ENCODE measurements around the gene RAB4A.

Gene RAB4A

DNA sequence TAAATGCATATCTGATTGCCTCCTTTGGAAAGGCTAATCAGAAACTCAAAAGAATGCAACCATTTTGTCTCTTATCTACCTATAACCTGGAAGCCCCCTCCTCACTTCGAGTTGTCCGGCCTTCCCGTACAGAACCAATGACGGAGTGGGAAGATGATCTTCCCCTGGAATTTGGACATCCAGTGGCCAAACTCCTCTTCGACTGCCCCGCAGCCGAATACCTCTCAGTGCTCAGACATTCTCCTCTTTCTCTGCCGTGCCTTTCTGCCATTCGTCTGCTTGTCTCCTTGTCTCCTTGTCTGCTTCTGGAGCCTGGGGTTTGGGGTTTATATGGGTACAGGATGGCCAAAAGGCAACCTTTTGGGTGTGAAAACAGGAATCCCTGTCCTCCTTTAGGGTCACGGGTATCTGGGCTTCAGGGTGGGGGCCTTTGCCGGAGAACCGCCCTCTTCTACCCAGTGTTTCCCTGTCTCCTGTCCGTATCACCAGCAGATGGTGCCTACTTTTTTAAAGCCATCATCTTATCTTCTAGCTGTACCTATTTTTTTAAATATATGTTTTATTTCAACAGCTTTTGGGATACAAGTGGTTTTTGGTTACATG lies 35.9 kb upstream of the RAB4A start:
- Histone ChIP-seq H3K27ac (no peak overlapping the region), H3K4me2 (ENCODE audit: low read length) (no peak overlapping the region), H3K9me3 (ENCODE audit: control insufficient read depth, low read length) (no peaks in the 10 kb centered on the region), H3K79me2 (no peaks in the 10 kb centered on the region), H3K36me3 (ENCODE audit: control insufficient read depth, insufficient read depth, low read length) (no peaks in the 10 kb centered on the region), H3K27me3 (ENCODE audit: control insufficient read depth, insufficient read depth, low read length) (no peaks in the 10 kb centered on the region), H3K4me1 (peaks cover 2% of the 10 kb centered on the region), H2AFZ (no peak overlapping the region), H3K4me3 (ENCODE audit: low read depth, low read length) (no peak overlapping the region), H3K9ac (no peak overlapping the region)
- TF ChIP-seq CTCF (IDR thresholded peaks at IDR 0.05), result no peak

DNA sequence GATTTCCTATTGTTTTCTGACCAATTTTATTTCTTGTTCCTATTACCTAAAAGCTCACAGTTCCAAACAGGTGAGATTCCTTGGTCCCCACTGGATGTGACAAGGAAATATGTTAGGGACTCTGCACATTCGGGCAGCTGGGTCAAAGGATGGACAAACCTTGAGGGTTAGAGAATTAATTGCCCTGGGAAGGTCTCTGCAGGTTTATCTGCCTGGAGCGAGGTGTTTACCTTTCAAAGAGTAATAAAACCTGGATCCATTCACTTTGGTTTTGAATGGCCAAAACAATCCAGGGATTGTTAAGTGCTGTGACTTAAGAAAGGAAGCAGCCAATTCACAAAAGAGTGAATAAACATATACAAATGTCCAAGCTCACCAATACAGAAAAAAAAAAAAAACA lies 33.6 kb upstream of the RAB4A start:
- Histone ChIP-seq H3K9ac (no peak overlapping the region), H3K36me3 (ENCODE audit: control insufficient read depth, insufficient read depth, low read length) (no peaks in the 10 kb centered on the region), H3K79me2 (no peaks in the 10 kb centered on the region), H3K4me1 (no peaks in the 10 kb centered on the region), H2AFZ (no peak overlapping the region), H3K27me3 (ENCODE audit: control insufficient read depth, insufficient read depth, low read length) (no peaks in the 10 kb centered on the region), H3K4me3 (ENCODE audit: low read depth, low read length) (no peak overlapping the region), H3K4me2 (ENCODE audit: low read length) (no peak overlapping the region), H3K9me3 (ENCODE audit: control insufficient read depth, low read length) (no peaks in the 10 kb centered on the region), H3K27ac (no peak overlapping the region)
- no peak for TF ChIP-seq CTCF (IDR thresholded peaks at IDR 0.05)

GRCh38 chr1:229238231-229238630 lies 32.7 kb upstream of the RAB4A start:
- no peak overlapping the region for H2AFZ ChIP-seq
- H3K4me2 ChIP-seq (ENCODE audit: low read length), result no peak overlapping the region
- no peak overlapping the region for H3K27ac ChIP-seq
- no peaks in the 10 kb centered on the region for H3K9me3 ChIP-seq (ENCODE audit: control insufficient read depth, low read length)
- no peaks in the 10 kb centered on the region for H3K36me3 ChIP-seq (ENCODE audit: control insufficient read depth, insufficient read depth, low read length)
- H3K27me3 ChIP-seq (ENCODE audit: control insufficient read depth, insufficient read depth, low read length), result no peaks in the 10 kb centered on the region
- H3K79me2 ChIP-seq, result no peaks in the 10 kb centered on the region
- H3K4me3 ChIP-seq (ENCODE audit: low read depth, low read length), result no peak overlapping the region
- no peak for TF ChIP-seq CTCF (IDR thresholded peaks at IDR 0.05)
- no peak overlapping the region for H3K9ac ChIP-seq
- no peaks in the 10 kb centered on the region for H3K4me1 ChIP-seq

DNA sequence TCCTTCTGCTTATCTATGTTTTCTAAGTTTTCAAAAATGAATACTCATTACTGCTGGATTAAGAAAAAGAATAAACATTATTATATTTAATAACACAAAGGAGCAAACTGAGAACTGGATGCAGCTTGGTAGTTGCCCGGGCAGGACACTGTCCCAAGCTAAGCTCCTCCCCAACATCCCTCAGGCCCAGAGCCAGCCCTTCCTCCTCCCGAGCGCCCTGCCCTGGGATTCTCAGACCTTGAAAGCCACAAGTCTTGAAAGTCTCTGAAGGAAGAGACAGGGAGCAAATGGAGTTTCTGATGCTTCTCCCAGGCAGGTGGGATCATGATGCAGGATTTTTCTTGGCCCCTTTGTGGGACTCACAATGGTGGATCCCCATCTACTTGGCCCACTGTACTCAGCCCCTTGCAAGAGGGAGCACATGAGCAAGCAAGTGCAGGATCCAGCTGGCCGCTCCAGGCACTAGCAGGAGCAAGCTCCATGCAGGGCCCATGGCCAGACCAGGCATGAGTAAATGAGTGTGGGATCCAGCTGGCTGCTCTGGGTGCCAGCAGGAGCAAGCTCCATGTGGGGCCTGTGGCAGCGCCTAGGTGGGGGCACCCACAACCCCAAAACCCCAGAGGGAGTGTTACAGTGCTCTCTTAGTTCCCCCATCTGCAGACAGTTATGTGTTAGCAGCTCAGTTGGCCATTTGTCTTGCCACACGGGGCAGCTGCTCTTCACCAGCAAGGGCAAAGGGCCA lies 32.1 kb upstream of the RAB4A start:
- no peak overlapping the region for H3K4me2 ChIP-seq (ENCODE audit: low read length)
- H3K27ac ChIP-seq, result no peak overlapping the region
- H3K36me3 ChIP-seq (ENCODE audit: control insufficient read depth, insufficient read depth, low read length), result no peaks in the 10 kb centered on the region
- TF ChIP-seq CTCF (IDR thresholded peaks at IDR 0.05), result no peak
- no peak overlapping the region for H3K9ac ChIP-seq
- no peak overlapping the region for H2AFZ ChIP-seq
- no peaks in the 10 kb centered on the region for H3K27me3 ChIP-seq (ENCODE audit: control insufficient read depth, insufficient read depth, low read length)
- H3K79me2 ChIP-seq, result no peaks in the 10 kb centered on the region
- no peaks in the 10 kb centered on the region for H3K9me3 ChIP-seq (ENCODE audit: control insufficient read depth, low read length)
- no peaks in the 10 kb centered on the region for H3K4me1 ChIP-seq
- no peak overlapping the region for H3K4me3 ChIP-seq (ENCODE audit: low read depth, low read length)

- Histone ChIP-seq H3K27me3 (ENCODE audit: control insufficient read depth, insufficient read depth, low read length) (no peaks in the 10 kb centered on the region), H3K27ac (no peak overlapping the region), H3K36me3 (ENCODE audit: control insufficient read depth, insufficient read depth, low read length) (no peaks in the 10 kb centered on the region), H3K4me3 (ENCODE audit: low read depth, low read length) (no peak overlapping the region), H3K9ac (no peak overlapping the region), H3K79me2 (no peaks in the 10 kb centered on the region), H3K9me3 (ENCODE audit: control insufficient read depth, low read length) (no peaks in the 10 kb centered on the region), H2AFZ (no peak overlapping the region), H3K4me2 (ENCODE audit: low read length) (no peak overlapping the region), H3K4me1 (no peaks in the 10 kb centered on the region)
- no peak for TF ChIP-seq CTCF (IDR thresholded peaks at IDR 0.05)
Observed at GRCh38 chr1:229240532-229240931, 30.4 kb upstream of the RAB4A start.
